Measurements from ENCODE around the gene WNT8B.

The WNT8B gene

DNA sequence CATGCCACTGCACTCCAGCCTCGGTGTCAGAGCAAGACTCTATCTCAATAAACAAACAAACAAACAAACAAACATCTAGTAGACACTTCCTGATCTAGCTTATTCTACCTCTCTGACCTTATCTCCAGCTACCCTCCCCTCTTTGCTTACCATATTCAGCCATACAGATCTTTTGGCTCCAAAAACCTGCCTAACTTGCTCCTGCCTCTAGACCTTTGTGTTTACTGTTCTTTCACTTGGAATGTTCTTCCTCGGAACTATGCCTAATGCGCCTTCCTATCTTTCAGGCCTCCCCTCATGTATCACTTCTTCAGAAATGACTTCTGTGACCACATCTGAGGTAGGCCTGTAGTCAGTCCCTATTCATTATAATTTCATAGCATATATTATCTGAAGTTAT is 20.3 kb upstream of the WNT8B start:
- TF ChIP-seq, protein P1, sequence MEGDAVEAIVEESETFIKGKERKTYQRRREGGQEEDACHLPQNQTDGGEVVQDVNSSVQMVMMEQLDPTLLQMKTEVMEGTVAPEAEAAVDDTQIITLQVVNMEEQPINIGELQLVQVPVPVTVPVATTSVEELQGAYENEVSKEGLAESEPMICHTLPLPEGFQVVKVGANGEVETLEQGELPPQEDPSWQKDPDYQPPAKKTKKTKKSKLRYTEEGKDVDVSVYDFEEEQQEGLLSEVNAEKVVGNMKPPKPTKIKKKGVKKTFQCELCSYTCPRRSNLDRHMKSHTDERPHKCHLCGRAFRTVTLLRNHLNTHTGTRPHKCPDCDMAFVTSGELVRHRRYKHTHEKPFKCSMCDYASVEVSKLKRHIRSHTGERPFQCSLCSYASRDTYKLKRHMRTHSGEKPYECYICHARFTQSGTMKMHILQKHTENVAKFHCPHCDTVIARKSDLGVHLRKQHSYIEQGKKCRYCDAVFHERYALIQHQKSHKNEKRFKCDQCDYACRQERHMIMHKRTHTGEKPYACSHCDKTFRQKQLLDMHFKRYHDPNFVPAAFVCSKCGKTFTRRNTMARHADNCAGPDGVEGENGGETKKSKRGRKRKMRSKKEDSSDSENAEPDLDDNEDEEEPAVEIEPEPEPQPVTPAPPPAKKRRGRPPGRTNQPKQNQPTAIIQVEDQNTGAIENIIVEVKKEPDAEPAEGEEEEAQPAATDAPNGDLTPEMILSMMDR (IDR thresholded peaks at IDR 0.05), result no peak

DNA sequence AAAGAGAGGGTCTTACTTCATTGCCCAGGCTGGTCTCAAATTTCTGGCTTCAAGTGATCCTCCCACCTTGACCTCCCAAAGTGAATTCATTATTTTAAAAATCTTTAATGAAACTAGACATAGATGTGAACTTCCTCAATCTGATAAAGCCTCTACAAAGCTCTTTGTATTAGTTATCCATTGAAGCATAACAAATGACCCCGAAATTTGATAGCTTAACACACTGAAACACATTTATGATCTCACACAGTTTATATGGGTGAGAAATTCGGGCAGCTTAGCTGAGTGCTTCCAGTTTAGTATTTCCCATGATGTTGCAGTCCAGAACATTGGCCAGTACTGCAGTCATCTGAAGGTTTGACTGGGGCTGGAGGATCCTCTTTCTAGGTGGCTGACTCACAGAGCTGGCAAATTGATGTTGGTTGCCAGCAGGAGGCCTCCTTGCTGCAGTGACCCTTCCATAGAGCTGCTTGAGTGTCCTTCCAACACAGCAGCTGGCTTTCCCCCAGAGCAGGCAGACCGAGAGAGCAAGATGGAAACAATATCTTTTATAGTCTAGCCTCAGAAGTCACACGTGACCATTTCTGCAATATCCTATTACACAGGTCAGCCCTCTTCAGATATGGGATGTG is 16.6 kb upstream of the WNT8B start:
- TF ChIP-seq, protein P1 (IDR thresholded peaks at IDR 0.05), result no peak

DNA sequence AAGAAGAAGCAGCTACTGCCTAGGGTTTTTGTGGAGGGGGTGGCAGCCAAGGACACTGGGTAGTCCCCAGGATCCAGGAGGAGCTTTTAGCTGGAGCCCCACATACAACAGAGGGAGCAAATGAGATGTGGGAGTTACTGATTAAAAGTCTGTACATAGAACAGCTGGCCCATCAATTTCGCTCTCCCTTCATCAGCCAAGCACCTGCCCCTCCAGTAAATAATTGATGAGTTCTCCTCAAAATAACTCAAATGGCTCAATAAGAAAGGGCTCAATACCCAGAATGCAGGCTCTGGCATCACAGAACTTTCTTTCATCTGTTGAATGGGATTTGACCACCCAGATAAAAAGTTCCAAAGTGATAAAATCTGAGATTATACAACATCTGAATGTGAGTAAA is 15.1 kb upstream of the WNT8B start:
- TF ChIP-seq, protein P1 (IDR thresholded peaks at IDR 0.05), result no peak

DNA sequence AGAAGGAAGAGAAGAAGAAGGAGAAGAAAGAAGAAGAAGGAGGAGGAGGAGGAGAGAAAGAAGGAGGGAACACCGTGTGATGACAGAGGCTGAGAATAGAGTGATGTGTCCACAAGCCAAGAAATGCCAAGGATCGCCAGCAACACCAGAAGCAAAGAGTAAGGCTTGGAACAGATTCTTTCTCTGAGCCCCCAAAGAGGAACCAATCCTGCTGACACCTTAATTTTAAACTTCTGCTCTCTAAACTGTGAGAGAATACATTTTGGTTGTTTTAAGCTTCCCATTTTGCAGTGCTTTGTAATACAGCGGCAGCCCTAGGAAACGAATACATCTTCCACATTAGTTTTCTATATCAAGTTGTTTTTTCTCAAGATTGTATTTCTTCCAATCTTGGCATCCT is 13.9 kb upstream of the WNT8B start:
- TF ChIP-seq, protein P1 (IDR thresholded peaks at IDR 0.05), result no peak

DNA sequence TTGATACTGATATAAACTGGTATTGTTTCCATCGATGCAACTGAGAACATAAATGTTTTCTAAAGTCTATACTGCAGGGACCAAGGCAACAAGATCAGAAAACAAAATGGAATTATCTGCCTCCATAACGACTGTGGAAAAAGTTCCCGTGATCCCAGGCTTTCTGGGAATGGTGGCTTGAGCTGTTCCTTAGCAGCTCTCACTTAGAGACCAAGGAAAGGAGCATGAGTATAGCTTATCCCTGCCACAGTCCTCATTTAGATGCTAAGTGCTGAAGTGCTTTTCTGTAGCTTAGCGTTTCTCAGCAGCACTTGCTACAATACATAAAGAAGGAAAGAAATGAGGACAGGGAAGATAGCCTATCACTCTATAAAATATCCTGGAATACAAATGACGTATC is 5.5 kb downstream of the WNT8B start:
- TF ChIP-seq, protein P1 (IDR thresholded peaks at IDR 0.05), result no peak

DNA sequence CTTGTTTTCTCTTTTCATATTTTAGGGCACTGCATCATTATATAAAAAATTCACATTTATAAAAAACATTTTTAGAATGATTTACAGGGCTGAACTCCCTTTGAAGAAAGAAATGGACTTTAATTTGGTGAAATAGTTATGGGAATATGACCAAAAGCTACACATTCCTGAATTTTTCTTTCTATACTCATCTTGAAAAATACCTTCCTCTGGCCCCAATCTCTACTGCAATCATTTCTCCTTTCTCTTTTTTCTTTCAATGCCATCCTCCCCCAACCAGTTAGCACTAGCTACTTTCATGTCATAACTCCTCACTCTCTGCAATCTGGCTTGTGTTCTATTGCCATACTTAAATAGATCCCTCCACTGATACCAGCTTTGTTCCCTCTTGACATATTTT is 6.2 kb downstream of the WNT8B start:
- TF ChIP-seq, protein P1 (IDR thresholded peaks at IDR 0.05), result no peak

DNA sequence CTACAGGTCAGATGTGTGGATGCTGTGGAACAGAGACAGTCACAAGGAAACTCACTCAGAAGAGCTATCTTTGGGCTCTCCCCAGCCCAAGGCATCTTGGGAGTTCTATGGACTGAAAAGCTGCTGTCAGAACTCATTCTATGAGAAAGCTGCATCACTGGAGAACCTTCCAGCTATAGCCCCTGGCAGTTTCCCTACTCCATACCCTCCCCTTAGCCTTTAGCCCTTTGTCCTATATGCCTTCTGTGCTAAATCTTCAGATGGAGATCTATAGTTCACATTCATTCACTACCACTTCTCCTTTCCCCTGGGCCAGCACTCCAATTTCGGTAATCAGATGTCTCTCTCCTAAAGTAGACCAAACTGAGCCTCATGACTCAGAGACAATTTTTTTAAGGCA is 6.9 kb downstream of the WNT8B start:
- TF ChIP-seq, protein P1 (IDR thresholded peaks at IDR 0.05), result no peak

DNA sequence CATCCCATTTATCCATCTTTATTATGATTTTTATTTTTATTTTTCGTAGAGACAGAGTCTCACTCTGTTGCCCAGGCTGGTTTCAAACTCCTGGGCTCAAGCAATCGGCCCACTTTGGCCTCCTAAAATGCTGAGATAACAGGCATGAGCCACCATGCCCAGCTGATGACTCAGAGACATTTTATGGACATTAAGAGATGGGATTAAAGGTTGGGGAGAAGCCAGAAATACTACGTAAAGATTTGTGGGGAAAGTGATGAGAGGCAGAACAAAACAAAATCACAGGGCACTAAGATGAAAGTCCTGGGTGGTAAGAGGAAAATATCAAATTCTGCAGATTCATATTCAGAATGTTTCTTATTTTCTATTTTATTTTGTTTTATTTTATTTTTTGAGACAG is 7.6 kb downstream of the WNT8B start:
- TF ChIP-seq, protein P1 (IDR thresholded peaks at IDR 0.05), result no peak

Data from LNCAP (cell line).